ENCODE data around the gene TM2D3.

- TF ChIP-seq, protein P1, sequence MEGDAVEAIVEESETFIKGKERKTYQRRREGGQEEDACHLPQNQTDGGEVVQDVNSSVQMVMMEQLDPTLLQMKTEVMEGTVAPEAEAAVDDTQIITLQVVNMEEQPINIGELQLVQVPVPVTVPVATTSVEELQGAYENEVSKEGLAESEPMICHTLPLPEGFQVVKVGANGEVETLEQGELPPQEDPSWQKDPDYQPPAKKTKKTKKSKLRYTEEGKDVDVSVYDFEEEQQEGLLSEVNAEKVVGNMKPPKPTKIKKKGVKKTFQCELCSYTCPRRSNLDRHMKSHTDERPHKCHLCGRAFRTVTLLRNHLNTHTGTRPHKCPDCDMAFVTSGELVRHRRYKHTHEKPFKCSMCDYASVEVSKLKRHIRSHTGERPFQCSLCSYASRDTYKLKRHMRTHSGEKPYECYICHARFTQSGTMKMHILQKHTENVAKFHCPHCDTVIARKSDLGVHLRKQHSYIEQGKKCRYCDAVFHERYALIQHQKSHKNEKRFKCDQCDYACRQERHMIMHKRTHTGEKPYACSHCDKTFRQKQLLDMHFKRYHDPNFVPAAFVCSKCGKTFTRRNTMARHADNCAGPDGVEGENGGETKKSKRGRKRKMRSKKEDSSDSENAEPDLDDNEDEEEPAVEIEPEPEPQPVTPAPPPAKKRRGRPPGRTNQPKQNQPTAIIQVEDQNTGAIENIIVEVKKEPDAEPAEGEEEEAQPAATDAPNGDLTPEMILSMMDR (IDR thresholded peaks at IDR 0.05) = no peak
- no peak for TF ChIP-seq EZH2 (IDR thresholded peaks at IDR 0.05; ENCODE audit: borderline replicate concordance, insufficient read depth, low read depth, low read length, poor library complexity, severe bottlenecking)
These were observed 42.1 kb upstream of the TM2D3 start for GRCh38 chr15:101694261-101694660.

All from B cell (primary cell).